ENCODE data around the gene ABT1. TPM values are rescaled to one million over a fixed set of nuclear protein-coding genes. Genes with fewer than 3 reads are reported as not detected.

Gene ABT1
- polyA plus RNA-seq, 1 donor (not counting 4 experiments of a cell fraction or from before 2014, with no cell fraction given): 16.8 TPM

DNA sequence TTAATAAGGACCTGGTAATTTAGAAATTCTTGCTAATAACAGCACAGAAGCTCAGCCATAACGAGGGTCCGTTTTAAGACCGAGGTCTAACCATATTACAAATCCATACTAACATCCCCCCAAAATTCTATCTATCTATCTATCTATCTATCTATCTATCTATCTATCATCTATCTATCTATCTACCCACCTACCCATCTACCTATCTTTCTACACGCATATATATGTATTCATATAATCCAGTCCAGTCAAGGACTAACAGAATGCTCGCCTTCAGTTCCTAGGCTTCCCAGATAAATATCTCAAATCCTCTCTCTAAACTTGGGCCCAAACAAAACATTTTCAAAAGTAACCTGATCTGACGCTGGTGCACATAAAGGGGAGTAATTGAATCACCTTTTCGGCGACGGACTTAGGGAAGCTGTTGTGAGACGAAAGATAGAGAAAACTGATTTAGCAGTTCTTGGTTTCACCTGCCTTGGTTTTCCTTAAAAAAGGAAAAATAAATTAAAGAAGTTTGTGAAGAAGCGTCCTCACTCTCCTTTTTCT lies 44.0 kb upstream of the ABT1 start:
- peaks cover 20% of the 10 kb centered on the region for H3K4me1 ChIP-seq (ENCODE audit: control insufficient read depth, extremely low read depth, insufficient read depth, low read length)
- peak overlapping the region; percentile 99 for H3K4me2 ChIP-seq (ENCODE audit: control insufficient read depth, extremely low read depth, insufficient read depth, low read depth, low read length)
- no peaks in the 10 kb centered on the region for H3K79me2 ChIP-seq (ENCODE audit: control insufficient read depth, insufficient read depth, low read length)
- no peak overlapping the region for H2AFZ ChIP-seq (ENCODE audit: control insufficient read depth, low read length)
- peak overlapping the region; percentile 35 to 77 (median 70) for H3K4me3 ChIP-seq (ENCODE audit: control insufficient read depth in 2 of 3, extremely low read depth in 1 of 3, insufficient read depth in 2 of 3, low read depth in 1 of 3, low read length in 3 of 3)
- no peaks in the 10 kb centered on the region for H3K27me3 ChIP-seq (ENCODE audit: control insufficient read depth, extremely low read depth, insufficient read depth, low read length)
- no peaks in the 10 kb centered on the region for H4K20me1 ChIP-seq (ENCODE audit: control insufficient read depth, extremely low read depth, insufficient read depth, low read length)
- H3K36me3 ChIP-seq (ENCODE audit: control insufficient read depth in 2 of 2, extremely low read depth in 1 of 2, insufficient read depth in 2 of 2, low read length in 2 of 2): no peaks in the 10 kb centered on the region
- H3K9me3 ChIP-seq (ENCODE audit: control insufficient read depth, low read depth, low read length): no peaks in the 10 kb centered on the region
- FAIRE-seq: no peak
- no peak for DNase-seq (ENCODE audit: low read depth, low spot score)
- H3K9me1 ChIP-seq (ENCODE audit: control insufficient read depth, extremely low read depth, insufficient read depth, low read length): no peaks in the 10 kb centered on the region
- peak overlapping the region; percentile 22 for H3K9ac ChIP-seq (ENCODE audit: control insufficient read depth, extremely low read depth, insufficient read depth, low read length)
- no peak for TF ChIP-seq EZH2 (IDR thresholded peaks at IDR 0.05; ENCODE audit: low read length)
- TF ChIP-seq, protein P1, sequence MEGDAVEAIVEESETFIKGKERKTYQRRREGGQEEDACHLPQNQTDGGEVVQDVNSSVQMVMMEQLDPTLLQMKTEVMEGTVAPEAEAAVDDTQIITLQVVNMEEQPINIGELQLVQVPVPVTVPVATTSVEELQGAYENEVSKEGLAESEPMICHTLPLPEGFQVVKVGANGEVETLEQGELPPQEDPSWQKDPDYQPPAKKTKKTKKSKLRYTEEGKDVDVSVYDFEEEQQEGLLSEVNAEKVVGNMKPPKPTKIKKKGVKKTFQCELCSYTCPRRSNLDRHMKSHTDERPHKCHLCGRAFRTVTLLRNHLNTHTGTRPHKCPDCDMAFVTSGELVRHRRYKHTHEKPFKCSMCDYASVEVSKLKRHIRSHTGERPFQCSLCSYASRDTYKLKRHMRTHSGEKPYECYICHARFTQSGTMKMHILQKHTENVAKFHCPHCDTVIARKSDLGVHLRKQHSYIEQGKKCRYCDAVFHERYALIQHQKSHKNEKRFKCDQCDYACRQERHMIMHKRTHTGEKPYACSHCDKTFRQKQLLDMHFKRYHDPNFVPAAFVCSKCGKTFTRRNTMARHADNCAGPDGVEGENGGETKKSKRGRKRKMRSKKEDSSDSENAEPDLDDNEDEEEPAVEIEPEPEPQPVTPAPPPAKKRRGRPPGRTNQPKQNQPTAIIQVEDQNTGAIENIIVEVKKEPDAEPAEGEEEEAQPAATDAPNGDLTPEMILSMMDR (optimal IDR thresholded peaks at IDR 0.05 in 1 of 3, IDR thresholded peaks at IDR 0.05 in 1 of 3, conservative IDR thresholded peaks at IDR 0.05 in 1 of 3; ENCODE audit: extremely low read depth in 1 of 3, insufficient read depth in 2 of 3, low read length in 3 of 3): no peak
- dilution Hi-C loops (cut with MboI; ENCODE audit: extremely low pct_ligation_motif_present, low sequenced_read_pairs): no loop called here
- no peak overlapping the region for H3K27ac ChIP-seq (ENCODE audit: control insufficient read depth, insufficient read depth, low read length)

DNA sequence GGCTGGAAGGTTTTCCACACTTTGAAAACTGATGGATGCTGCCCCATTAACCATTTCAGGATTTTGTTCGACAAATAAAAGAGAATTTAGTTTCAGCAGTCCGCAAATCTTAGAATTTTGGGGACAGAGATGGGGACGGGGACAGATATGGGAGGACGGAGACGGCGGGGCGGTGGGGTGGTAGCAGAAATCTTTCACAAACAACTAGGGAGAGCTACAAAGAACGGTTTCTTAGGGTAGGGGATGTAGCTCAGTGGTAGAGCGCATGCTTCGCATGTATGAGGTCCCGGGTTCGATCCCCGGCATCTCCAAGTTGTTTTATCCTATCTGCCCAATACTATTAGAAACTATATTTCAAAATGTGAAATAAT lies 43.5 kb upstream of the ABT1 start:
- Histone ChIP-seq H3K27me3 (ENCODE audit: control insufficient read depth, extremely low read depth, insufficient read depth, low read length) (no peaks in the 10 kb centered on the region), H3K9ac (ENCODE audit: control insufficient read depth, extremely low read depth, insufficient read depth, low read length) (peak overlapping the region; percentile 22), H3K36me3 (ENCODE audit: control insufficient read depth in 2 of 2, extremely low read depth in 1 of 2, insufficient read depth in 2 of 2, low read length in 2 of 2) (no peaks in the 10 kb centered on the region), H3K27ac (ENCODE audit: control insufficient read depth, insufficient read depth, low read length) (peak overlapping the region; percentile 61), H3K4me2 (ENCODE audit: control insufficient read depth, extremely low read depth, insufficient read depth, low read depth, low read length) (peak overlapping the region; percentile 99), H3K4me3 (ENCODE audit: control insufficient read depth in 2 of 3, extremely low read depth in 1 of 3, insufficient read depth in 2 of 3, low read depth in 1 of 3, low read length in 3 of 3) (peak overlapping the region; percentile 35 to 77 (median 70)), H4K20me1 (ENCODE audit: control insufficient read depth, extremely low read depth, insufficient read depth, low read length) (no peaks in the 10 kb centered on the region), H3K79me2 (ENCODE audit: control insufficient read depth, insufficient read depth, low read length) (no peaks in the 10 kb centered on the region), H3K9me1 (ENCODE audit: control insufficient read depth, extremely low read depth, insufficient read depth, low read length) (no peaks in the 10 kb centered on the region), H2AFZ (ENCODE audit: control insufficient read depth, low read length) (peak overlapping the region; percentile 33), H3K4me1 (ENCODE audit: control insufficient read depth, extremely low read depth, insufficient read depth, low read length) (peaks cover 20% of the 10 kb centered on the region), H3K9me3 (ENCODE audit: control insufficient read depth, low read depth, low read length) (no peaks in the 10 kb centered on the region)
- TF ChIP-seq, protein P1 (optimal IDR thresholded peaks at IDR 0.05 in 1 of 3, IDR thresholded peaks at IDR 0.05 in 1 of 3, conservative IDR thresholded peaks at IDR 0.05 in 1 of 3; ENCODE audit: extremely low read depth in 1 of 3, insufficient read depth in 2 of 3, low read length in 3 of 3): no peak
- TF ChIP-seq EZH2 (IDR thresholded peaks at IDR 0.05; ENCODE audit: low read length): no peak
- no peak for DNase-seq (ENCODE audit: low read depth, low spot score)
- dilution Hi-C loops (cut with MboI; ENCODE audit: extremely low pct_ligation_motif_present, low sequenced_read_pairs): no loop called here
- FAIRE-seq: no peak

Measured in keratinocyte (primary cell).